Endothelial cell of umbilical vein (primary cell): ENCODE data around the gene WNT11. TPM values are rescaled to one million over a fixed set of nuclear protein-coding genes. Genes with fewer than 3 reads are reported as not detected.

Experiments used
- BruUV-seq: library from RNA; stranded (reverse); fragments of 400-500 nt; replicated peaks from 2 replicates; lab custom pipeline; 2021; lab: Mats Ljungman, UMichigan
- CTCF ChIA-PET: fragments of 300-600, 350-600 bp; sonication (Branson Sonifier 250); formaldehyde crosslinking; loops from one replicate; lab custom pipeline; 2021; ENCODE audit warnings: antibody characterized with exemption, inconsistent platforms; lab: Charles Lee
- POLR2A ChIA-PET: fragments of 300-600, 350-600 bp; sonication (Branson Sonifier 250); formaldehyde crosslinking; loops from one replicate; lab custom pipeline; 2021; ENCODE audit warnings: antibody characterized with exemption, inconsistent platforms; lab: Charles Lee
- DNase-seq: peaks from one replicate; pipeline ENCODE4 v3.0.0-alpha.2; 2011; ENCODE audit warnings: low read depth, low spot score
- FAIRE-seq: peaks from 2 replicates; lab custom pipeline; 2011; peaks lifted over from hg19 to GRCh38; lab: Jason Lieb, UNC
- H2AFZ ChIP-seq: 2 replicates; pipeline ENCODE4 v1.6.0; 2012; ENCODE audit warnings: low read depth, low read length, control low read depth, inconsistent platforms
- H3K27ac ChIP-seq: 2 replicates; pipeline ENCODE4 v1.5.1; 2011; ENCODE audit warnings: low read depth, mild to moderate bottlenecking, control low read depth, low read length, moderate library complexity; ENCODE audit not compliant: insufficient read depth
- H3K27me3 ChIP-seq, 2 experiments: 2 replicates each; pipeline versions ENCODE4 v1.6.0 to v1.6.1; 2011; ENCODE audit warnings: low read length in 2 of 2, mixed read lengths in 1 of 2; ENCODE audit not compliant: control insufficient read depth in 2 of 2, insufficient read depth in 2 of 2
- H3K36me3 ChIP-seq, 2 experiments: 2 replicates in 1 of 2; 3 replicates in 1 of 2; pipeline ENCODE4 v1.5.1; 2011; ENCODE audit warnings: low read length in 2 of 2, mild to moderate bottlenecking in 1 of 2, moderate library complexity in 1 of 2; ENCODE audit not compliant: control insufficient read depth in 2 of 2, insufficient read depth in 2 of 2; ENCODE audit errors: extremely low read depth in 1 of 2
- H3K4me1 ChIP-seq: 3 replicates; pipeline ENCODE4 v1.5.1; 2011; ENCODE audit warnings: mild to moderate bottlenecking, low read length; ENCODE audit not compliant: control insufficient read depth, insufficient read depth; ENCODE audit errors: extremely low read depth
- H3K4me2 ChIP-seq: 2 replicates; pipeline ENCODE4 v1.6.1; 2011; ENCODE audit warnings: low read length, control low read depth, mixed read lengths; ENCODE audit not compliant: insufficient read depth
- H3K4me3 ChIP-seq, 3 experiments: fragments of 200-600 bp in 1 of 3; sonication (generic), shearing (Covaris generic) in 1 of 3; replicated peaks in 1 of 3; 2 replicates each; pipeline ENCODE4 v1.5.1; 2011 to 2016; ENCODE audit warnings: control low read depth in 3 of 3, low read length in 3 of 3, mild to moderate bottlenecking in 2 of 3, inconsistent platforms in 1 of 3, low read depth in 1 of 3, moderate library complexity in 1 of 3; ENCODE audit not compliant: insufficient read depth in 1 of 3
- H3K79me2 ChIP-seq: 2 replicates; pipeline ENCODE4 v1.6.0; 2012; ENCODE audit warnings: low read length, inconsistent platforms; ENCODE audit not compliant: control insufficient read depth, insufficient read depth
- H3K9ac ChIP-seq: replicated peaks from 2 replicates; pipeline ENCODE3; 2011; ENCODE audit warnings: low read length, control low read depth; ENCODE audit not compliant: insufficient read depth; ENCODE audit errors: extremely low read depth
- H3K9me1 ChIP-seq: replicated peaks from 3 replicates; pipeline ENCODE4 v1.6.0; 2011; ENCODE audit warnings: mild to moderate bottlenecking, low read length; ENCODE audit not compliant: control insufficient read depth, insufficient read depth; ENCODE audit errors: extremely low read depth
- H3K9me3 ChIP-seq: replicated peaks from 2 replicates; pipeline ENCODE4 v1.5.1; 2012; ENCODE audit warnings: low read length, inconsistent platforms; ENCODE audit not compliant: control insufficient read depth, insufficient read depth
- H4K20me1 ChIP-seq: replicated peaks from 2 replicates; pipeline ENCODE3; 2011; ENCODE audit warnings: mild to moderate bottlenecking, low read length; ENCODE audit not compliant: control insufficient read depth, insufficient read depth; ENCODE audit errors: extremely low read depth
- CTCF ChIP-seq, 2 donors: IDR thresholded peaks; 1 replicate in 1 of 2; 2 replicates in 1 of 2; pipeline ENCODE4 v1.5.1; 2011; ENCODE audit warnings: low read length in 2 of 2, mild to moderate bottlenecking in 2 of 2, moderate library complexity in 2 of 2, control low read depth in 1 of 2, inconsistent platforms in 1 of 2, low read depth in 1 of 2; ENCODE audit not compliant: insufficient read depth in 1 of 2; ENCODE audit errors: extremely low read depth in 1 of 2
- EZH2 ChIP-seq: IDR thresholded peaks from 2 replicates; pipeline ENCODE4 v1.6.1; 2012; ENCODE audit warnings: borderline replicate concordance, low read depth, mild to moderate bottlenecking, moderate library complexity, low read length, inconsistent platforms; ENCODE audit not compliant: severe bottlenecking
- FOS ChIP-seq: IDR thresholded peaks from 2 replicates; pipeline ENCODE4 v1.6.1; 2011; ENCODE audit warnings: mild to moderate bottlenecking, low read length, moderate library complexity, borderline replicate concordance; ENCODE audit not compliant: insufficient read depth
- GATA2 ChIP-seq: IDR thresholded peaks from 2 replicates; pipeline ENCODE4 v1.7.0; 2011; ENCODE audit warnings: low read depth, mild to moderate bottlenecking, moderate library complexity, mixed read lengths, low read length; ENCODE audit not compliant: insufficient read length, insufficient read depth
- JUN ChIP-seq: IDR thresholded peaks from 2 replicates; pipeline ENCODE4 v1.6.1; 2011; ENCODE audit warnings: borderline replicate concordance, low read depth; ENCODE audit not compliant: insufficient read length, insufficient read depth
- MAX ChIP-seq: IDR thresholded peaks from 2 replicates; pipeline ENCODE4 v1.6.1; 2011; ENCODE audit not compliant: insufficient read depth, insufficient read length
- MYC ChIP-seq: IDR thresholded peaks from one replicate; pipeline ENCODE4 v1.6.1; 2011; ENCODE audit warnings: mild to moderate bottlenecking, low read depth, low read length
- POLR2A ChIP-seq: IDR thresholded peaks from 2 replicates; pipeline ENCODE4 v1.6.1; 2012; ENCODE audit warnings: low read depth, mild to moderate bottlenecking, control low read depth, low read length
- POLR2AphosphoS5 ChIP-seq: IDR thresholded peaks from 2 replicates; pipeline ENCODE4 v1.6.1; 2012; ENCODE audit warnings: low read depth, mild to moderate bottlenecking, control low read depth, low read length, moderate library complexity; ENCODE audit not compliant: insufficient read depth
- dilution Hi-C: fragments of 300-500 bp; cut with MboI; formaldehyde crosslinking; loops from one replicate; pipeline ENCODE4 v1.15.0; 2019; ENCODE audit warnings: low sequenced_read_pairs; ENCODE audit not compliant: extremely low pct_ligation_motif_present
- intact Hi-C: fragments of 100-400 bp; cut with micrococcal nuclease; formaldehyde crosslinking; loops from one replicate; pipeline ENCODE4 v1.10.0; 2022
- polyA plus RNA-seq, 4 experiments: library from polyadenylated mRNA; depleted of rRNA in 3 of 4; stranded (reverse) in 3 of 4; unstranded in 1 of 4; fragments of >200 nt; gene quantifications; 2 replicates each; pipeline versions ENCODE4 v1.2.1 to v1.2.3, GENCODE V29; 2011 to 2012; ENCODE audit warnings: missing spikeins in 1 of 4
- total RNA-seq: library from RNA; stranded (reverse); gene quantifications from 2 replicates; pipeline ENCODE4 v1.2.3, GENCODE V29; 2021

The WNT11 gene
- total and polyA plus RNA-seq, 2 donors (not counting 3 experiments of a cell fraction or from before 2014, with no cell fraction given): not detected

GRCh38 chr11:76225122-76225611 lies 18.9 kb upstream of the WNT11 start:
- Histone ChIP-seq H4K20me1 (no peaks in the 10 kb centered on the region), H3K9me1 (no peaks in the 10 kb centered on the region), H2AFZ (no peak overlapping the region), H3K27me3 (peaks cover 1 to 8% of the 10 kb centered on the region in 2 experiments), H3K4me2 (no peak overlapping the region), H3K9ac (no peak overlapping the region), H3K27ac (no peak overlapping the region), H3K79me2 (no peaks in the 10 kb centered on the region), H3K4me3 (no peak overlapping the region), H3K36me3 (no peaks in the 10 kb centered on the region), H3K4me1 (no peaks in the 10 kb centered on the region), H3K9me3 (no peaks in the 10 kb centered on the region)
- ChIA-PET CTCF (interaction anchor here (1.6 to 1.7 kb wide), 2 partner anchors 10 to 17 kb away, joined by 5 to 9 read pairs; no protein-coding TSS in a partner anchor), POLR2A (no interaction called here)
- TF ChIP-seq JUN: no peak
- TF ChIP-seq MAX: no peak
- no peak for TF ChIP-seq CTCF (IDR thresholded peaks at IDR 0.05; ENCODE audit: extremely low read depth in 1 of 2, insufficient read depth in 1 of 2, low read depth in 1 of 2, low read length in 2 of 2)
- no peak for FAIRE-seq
- intact Hi-C loops: no loop called here
- dilution Hi-C loops: no loop called here
- DNase-seq: no peak
- no TSS peak for BruUV-seq

- CTCF ChIA-PET: interaction anchor here (1.0 kb wide), 2 partner anchors 14 to 17 kb away, joined by 3 to 4 read pairs; no protein-coding TSS in a partner anchor
Measured at GRCh38 chr11:76224461-76225121, 18.3 kb upstream of the WNT11 start.

More at GRCh38 chr11:76224461-76225121, 18.3 kb upstream of the WNT11 start:
- no peak for TF ChIP-seq CTCF (IDR thresholded peaks at IDR 0.05; ENCODE audit: extremely low read depth in 1 of 2, insufficient read depth in 1 of 2, low read depth in 1 of 2, low read length in 2 of 2)
- TF ChIP-seq MAX: no peak
- TF ChIP-seq GATA2: no peak
- no peak for TF ChIP-seq FOS
- no peak for TF ChIP-seq POLR2A
- TF ChIP-seq MYC: no peak
- TF ChIP-seq JUN: no peak
- TF ChIP-seq EZH2: no peak
- no peak for TF ChIP-seq POLR2AphosphoS5
- no peaks in the 10 kb centered on the region for H3K9me3 ChIP-seq
- peaks cover 3 to 11% of the 10 kb centered on the region in 2 experiments for H3K27me3 ChIP-seq
- FAIRE-seq (no peak), DNase-seq (no peak)
- H3K4me2 ChIP-seq: no peak overlapping the region
- no peak overlapping the region for H2AFZ ChIP-seq
- no peak overlapping the region for H3K27ac ChIP-seq
- no peak overlapping the region for H3K4me3 ChIP-seq
- dilution Hi-C loops (no loop called here), intact Hi-C loops (no loop called here)
- H3K36me3 ChIP-seq: no peaks in the 10 kb centered on the region
- no peaks in the 10 kb centered on the region for H4K20me1 ChIP-seq
- H3K4me1 ChIP-seq: no peaks in the 10 kb centered on the region
- no peaks in the 10 kb centered on the region for H3K79me2 ChIP-seq
- no TSS peak for BruUV-seq
- H3K9ac ChIP-seq: no peak overlapping the region
- POLR2A ChIA-PET: no interaction called here
- H3K9me1 ChIP-seq: no peaks in the 10 kb centered on the region
